GM12874 (cell line): Measurements from ENCODE around the gene RELA.
A peak's percentile ranks its signal among the peaks of the same experiment; 100 is the strongest.

ENCODE experiments used
- CTCF ChIP-seq: IDR thresholded peaks from 2 replicates; pipeline ENCODE4 v1.5.1; 2011; ENCODE audit warnings: low read depth, mild to moderate bottlenecking, control low read depth, low read length, moderate library complexity; ENCODE audit not compliant: insufficient read depth

Gene RELA

GRCh38 chr11:65662799-65663638 is at the start of gene RELA:
RELA (minus strand) TSS chr11:65662916; CDS start chr11:65662832, 84 bp downstream.
- TF ChIP-seq CTCF = no peak

- peak; percentile 99 for TF ChIP-seq CTCF
Measured at GRCh38 chr11:65711785-65712632, 49.3 kb upstream of the RELA start, which contains the start of gene KAT5. KAT5 (plus strand) TSS chr11:65712252; CDS start chr11:65712268, 16 bp downstream.

- no peak for TF ChIP-seq CTCF
Measured at GRCh38 chr11:65710421-65710820, 47.7 kb upstream of the RELA start.

GRCh38 chr11:65709661-65710060 is 46.9 kb upstream of the RELA start:
- TF ChIP-seq CTCF = no peak

- TF ChIP-seq CTCF = no peak
Measured at GRCh38 chr11:65708451-65708850, 45.7 kb upstream of the RELA start.

- no peak for TF ChIP-seq CTCF
Measured at GRCh38 chr11:65703846-65704245, 41.1 kb upstream of the RELA start.

- no peak for TF ChIP-seq CTCF
Measured at GRCh38 chr11:65701686-65702085, 39.0 kb upstream of the RELA start.
